Kidney epithelial cell (primary cell): ENCODE results near the gene C17orf67. TPM values are rescaled to one million over a fixed set of nuclear protein-coding genes. Genes with fewer than 3 reads are reported as not detected.

Experiments
- DNase-seq: peaks from one replicate; pipeline ENCODE4 v3.0.0-alpha.2; 2010; ENCODE audit warnings: low read depth
- H3K27me3 ChIP-seq: 2 replicates; pipeline ENCODE4 v1.6.0; 2011; ENCODE audit warnings: low read length; ENCODE audit not compliant: control insufficient read depth, insufficient read depth
- H3K36me3 ChIP-seq: 2 replicates; pipeline ENCODE4 v1.5.1; 2011; ENCODE audit warnings: low read length; ENCODE audit not compliant: control insufficient read depth, insufficient read depth
- H3K4me3 ChIP-seq: 2 replicates; pipeline ENCODE4 v1.5.1; 2011; ENCODE audit warnings: low read depth, mild to moderate bottlenecking, control low read depth, low read length
- total RNA-seq: library from RNA; depleted of rRNA; stranded (reverse); fragments of >200 nt; gene quantifications from 2 replicates; pipeline ENCODE4 v1.2.3, GENCODE V29; 2015
- TF ChIP-seq, protein P1 (sequence below): IDR thresholded peaks from 2 replicates; pipeline ENCODE4 v1.5.1; 2011; ENCODE audit warnings: mild to moderate bottlenecking, moderate library complexity, low read length, control low read depth, inconsistent platforms; ENCODE audit not compliant: insufficient read depth, poor library complexity, severe bottlenecking

C17orf67 gene
- total RNA-seq, 1 donor from 2014 or later, result 0.50 TPM

- DNase-seq, result no peak
- Histone ChIP-seq H3K36me3 (no peaks in the 10 kb centered on the region), H3K27me3 (no peaks in the 10 kb centered on the region), H3K4me3 (no peak overlapping the region)
- TF ChIP-seq, protein P1, sequence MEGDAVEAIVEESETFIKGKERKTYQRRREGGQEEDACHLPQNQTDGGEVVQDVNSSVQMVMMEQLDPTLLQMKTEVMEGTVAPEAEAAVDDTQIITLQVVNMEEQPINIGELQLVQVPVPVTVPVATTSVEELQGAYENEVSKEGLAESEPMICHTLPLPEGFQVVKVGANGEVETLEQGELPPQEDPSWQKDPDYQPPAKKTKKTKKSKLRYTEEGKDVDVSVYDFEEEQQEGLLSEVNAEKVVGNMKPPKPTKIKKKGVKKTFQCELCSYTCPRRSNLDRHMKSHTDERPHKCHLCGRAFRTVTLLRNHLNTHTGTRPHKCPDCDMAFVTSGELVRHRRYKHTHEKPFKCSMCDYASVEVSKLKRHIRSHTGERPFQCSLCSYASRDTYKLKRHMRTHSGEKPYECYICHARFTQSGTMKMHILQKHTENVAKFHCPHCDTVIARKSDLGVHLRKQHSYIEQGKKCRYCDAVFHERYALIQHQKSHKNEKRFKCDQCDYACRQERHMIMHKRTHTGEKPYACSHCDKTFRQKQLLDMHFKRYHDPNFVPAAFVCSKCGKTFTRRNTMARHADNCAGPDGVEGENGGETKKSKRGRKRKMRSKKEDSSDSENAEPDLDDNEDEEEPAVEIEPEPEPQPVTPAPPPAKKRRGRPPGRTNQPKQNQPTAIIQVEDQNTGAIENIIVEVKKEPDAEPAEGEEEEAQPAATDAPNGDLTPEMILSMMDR, result no peak
Observed at GRCh38 chr17:56824503-56824902, 9.2 kb downstream of the C17orf67 start.

- TF ChIP-seq, protein P1, result no peak
Observed at GRCh38 chr17:56823848-56824247, 9.9 kb downstream of the C17orf67 start.

GRCh38 chr17:56822725-56823124 lies 11.0 kb downstream of the C17orf67 start:
- H3K4me3 ChIP-seq, result no peak overlapping the region
- no peaks in the 10 kb centered on the region for H3K36me3 ChIP-seq
- no peak for DNase-seq
- no peaks in the 10 kb centered on the region for H3K27me3 ChIP-seq
- TF ChIP-seq, protein P1, result no peak

More at GRCh38 chr17:56823848-56824247, 9.9 kb downstream of the C17orf67 start:
- Histone ChIP-seq H3K27me3 (no peaks in the 10 kb centered on the region), H3K4me3 (no peak overlapping the region), H3K36me3 (no peaks in the 10 kb centered on the region)
- DNase-seq, result no peak

GRCh38 chr17:56821847-56822534 lies 11.7 kb downstream of the C17orf67 start:
- H3K36me3 ChIP-seq, result no peaks in the 10 kb centered on the region
- no peaks in the 10 kb centered on the region for H3K27me3 ChIP-seq
- DNase-seq, result no peak
- TF ChIP-seq, protein P1, result no peak
- no peak overlapping the region for H3K4me3 ChIP-seq

DNA sequence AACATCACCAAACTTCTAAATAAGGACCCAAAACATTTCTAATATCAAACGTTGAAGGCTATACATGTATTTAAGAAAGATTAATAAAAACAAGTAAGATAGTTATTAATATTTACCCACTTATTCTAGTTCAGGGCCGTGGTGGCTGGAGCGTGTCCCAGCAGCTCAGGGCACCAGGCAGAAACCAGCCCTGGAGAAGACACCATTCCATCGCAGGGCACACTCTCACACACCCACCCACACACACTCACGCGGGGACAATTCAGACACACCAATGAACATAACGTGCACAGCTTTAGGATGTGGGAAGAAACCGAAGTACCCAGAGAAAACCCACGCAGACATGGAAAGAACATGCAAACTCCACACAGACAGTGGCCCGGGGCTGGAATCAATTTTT lies 13.5 kb downstream of the C17orf67 start:
- Histone ChIP-seq H3K4me3 (no peak overlapping the region), H3K27me3 (no peaks in the 10 kb centered on the region), H3K36me3 (no peaks in the 10 kb centered on the region)
- DNase-seq, result no peak
- TF ChIP-seq, protein P1, result no peak
